ENCODE results near the gene RANBP9. TPM values are rescaled to one million over a fixed set of nuclear protein-coding genes. Genes with fewer than 3 reads are reported as not detected.
A peak's percentile ranks its signal among the peaks of the same experiment; 100 is the strongest.

RANBP9 gene
- polyA plus RNA-seq, 3 donors from 2014 or later = 2.4 to 5.5 (median 3.8) TPM

DNA sequence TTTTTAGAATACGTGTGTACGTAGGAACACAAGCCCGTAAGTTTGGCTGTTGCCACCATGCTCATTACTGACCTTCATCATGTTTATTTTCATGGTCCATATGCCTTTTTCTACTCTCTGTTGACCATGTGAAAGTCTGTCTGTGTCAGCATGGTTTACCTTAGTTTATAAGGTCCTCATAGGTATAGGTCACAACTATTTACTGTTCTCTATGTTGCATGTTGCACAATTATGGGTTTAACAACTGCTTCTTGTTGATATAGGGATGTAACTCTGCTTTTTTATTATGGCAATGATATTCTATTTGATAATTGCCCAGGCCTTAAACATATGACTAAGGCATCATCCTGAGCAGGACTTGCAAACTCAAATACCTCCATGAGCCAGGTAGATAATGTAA is 13.4 kb upstream of the RANBP9 start:
- no peak for DNase-seq
- no peak overlapping the region for H3K27ac Mint-ChIP-seq
- no peak overlapping the region for H3K4me3 Mint-ChIP-seq
- peaks cover 9 to 25% of the 10 kb centered on the region in 2 donors for H3K4me1 Mint-ChIP-seq
- H3K36me3 Mint-ChIP-seq = no peaks in the 10 kb centered on the region
- no peaks in the 10 kb centered on the region for H3K27me3 Mint-ChIP-seq (ENCODE audit: low read depth in 3 of 3)
- H3K9me3 Mint-ChIP-seq = no peaks in the 10 kb centered on the region

DNA sequence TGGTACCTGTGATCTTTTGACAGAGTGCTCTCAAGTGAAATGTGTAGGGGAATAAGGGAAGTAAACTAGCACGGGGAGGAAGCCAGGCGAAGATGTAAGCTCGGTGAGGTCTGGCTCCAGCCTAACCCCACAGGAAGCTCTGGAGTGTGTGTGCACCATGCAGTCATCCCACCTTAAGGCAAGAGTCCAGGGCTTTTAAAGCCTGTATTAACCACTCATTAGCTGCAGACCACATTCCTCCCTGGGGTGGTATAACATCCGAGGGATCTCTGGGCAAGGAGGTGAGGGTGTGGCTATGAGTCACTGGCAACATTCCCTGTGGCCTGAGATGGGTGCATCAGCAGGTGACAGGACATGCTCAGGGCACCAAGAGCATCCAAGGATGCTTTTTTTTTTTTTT is 12.5 kb upstream of the RANBP9 start:
- no peak for DNase-seq
- Mint-ChIP-seq H3K36me3 (no peaks in the 10 kb centered on the region), H3K9me3 (no peaks in the 10 kb centered on the region), H3K4me3 (no peak overlapping the region), H3K4me1 (peaks cover 9 to 25% of the 10 kb centered on the region in 2 donors), H3K27ac (no peak overlapping the region), H3K27me3 (ENCODE audit: low read depth in 3 of 3) (no peaks in the 10 kb centered on the region)

DNA sequence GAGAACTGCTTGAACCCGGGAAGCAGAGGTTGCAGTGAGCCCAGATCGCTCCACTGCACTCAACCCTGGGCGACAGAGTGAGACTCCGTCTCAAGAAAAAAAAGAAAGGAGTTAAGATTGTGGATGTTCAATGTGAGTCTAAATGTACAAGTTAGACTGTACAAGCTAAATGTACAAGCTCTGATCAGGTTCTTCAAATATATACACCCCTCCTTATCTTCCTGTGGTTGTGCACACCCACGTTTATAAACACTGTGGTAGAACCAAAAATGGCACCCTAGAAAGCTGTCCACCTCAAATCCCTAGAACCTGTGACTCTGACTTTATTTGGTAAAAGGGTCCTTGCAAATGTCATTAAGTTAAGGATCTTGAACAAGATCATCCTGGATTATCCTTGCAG is 11.2 kb upstream of the RANBP9 start:
- no peaks in the 10 kb centered on the region for H3K9me3 Mint-ChIP-seq
- DNase-seq = no peak
- no peak overlapping the region for H3K27ac Mint-ChIP-seq
- no peak overlapping the region for H3K4me3 Mint-ChIP-seq
- H3K4me1 Mint-ChIP-seq = peaks cover 16 to 34% of the 10 kb centered on the region in 2 donors
- peaks cover 0 to 3% (median 0%) of the 10 kb centered on the region in 3 donors for H3K36me3 Mint-ChIP-seq
- H3K27me3 Mint-ChIP-seq (ENCODE audit: low read depth in 3 of 3) = peaks cover 0 to 3% (median 0%) of the 10 kb centered on the region in 3 donors

DNA sequence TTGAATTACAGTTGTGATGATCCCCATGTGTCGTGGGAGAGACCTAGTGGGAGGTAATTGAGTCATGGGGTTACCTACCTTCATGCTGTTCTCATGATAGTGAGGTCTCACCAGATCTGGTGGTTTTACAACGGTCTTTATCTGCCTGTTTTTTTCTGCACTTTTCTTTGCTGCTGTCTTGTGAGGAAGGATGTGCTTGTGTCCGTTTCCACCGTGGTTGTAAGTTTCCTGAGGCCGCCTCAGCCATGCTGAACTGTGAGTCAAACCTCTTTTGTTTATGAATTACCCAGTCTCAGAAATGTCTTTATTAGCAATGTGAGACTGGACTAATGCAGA is 6.5 kb upstream of the RANBP9 start:
- Mint-ChIP-seq H3K27me3 (ENCODE audit: low read depth in 3 of 3) (peaks cover 0 to 3% (median 2%) of the 10 kb centered on the region in 3 donors), H3K9me3 (no peaks in the 10 kb centered on the region), H3K4me3 (peak overlapping the region in 4 of 5 donors; percentile 4 to 54 (median 22)), H3K4me1 (peaks cover 22 to 26% of the 10 kb centered on the region in 2 donors), H3K36me3 (peaks cover 0 to 3% (median 0%) of the 10 kb centered on the region in 3 donors), H3K27ac (peak overlapping the region in 2 of 6 donors; percentile 15 to 26)
- DNase-seq = no peak

DNA sequence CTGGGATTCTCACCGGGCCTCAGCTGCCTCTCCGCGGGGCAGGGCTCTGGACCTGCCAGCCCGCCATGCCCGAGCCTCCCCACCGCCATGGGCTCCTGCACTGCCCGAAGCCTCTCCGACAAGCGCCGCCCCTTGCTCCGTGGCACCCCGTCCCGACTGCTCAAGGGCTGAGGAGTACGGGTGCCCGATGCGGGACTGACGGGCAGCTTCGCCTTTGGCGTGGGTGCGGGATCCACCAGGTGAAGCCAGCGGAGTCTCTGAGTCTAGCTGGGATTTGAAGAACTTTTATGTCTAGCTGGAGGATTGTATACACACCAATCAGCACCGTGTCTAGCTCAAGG is 5.3 kb upstream of the RANBP9 start:
- peaks cover 0 to 3% (median 0%) of the 10 kb centered on the region in 3 donors for H3K36me3 Mint-ChIP-seq
- DNase-seq = no peak
- peaks cover 28 to 32% of the 10 kb centered on the region in 2 donors for H3K4me1 Mint-ChIP-seq
- peaks cover 3 to 7% (median 6%) of the 10 kb centered on the region in 3 donors for H3K27me3 Mint-ChIP-seq (ENCODE audit: low read depth in 3 of 3)
- H3K9me3 Mint-ChIP-seq = no peaks in the 10 kb centered on the region
- no peak overlapping the region for H3K27ac Mint-ChIP-seq
- H3K4me3 Mint-ChIP-seq = no peak overlapping the region

DNA sequence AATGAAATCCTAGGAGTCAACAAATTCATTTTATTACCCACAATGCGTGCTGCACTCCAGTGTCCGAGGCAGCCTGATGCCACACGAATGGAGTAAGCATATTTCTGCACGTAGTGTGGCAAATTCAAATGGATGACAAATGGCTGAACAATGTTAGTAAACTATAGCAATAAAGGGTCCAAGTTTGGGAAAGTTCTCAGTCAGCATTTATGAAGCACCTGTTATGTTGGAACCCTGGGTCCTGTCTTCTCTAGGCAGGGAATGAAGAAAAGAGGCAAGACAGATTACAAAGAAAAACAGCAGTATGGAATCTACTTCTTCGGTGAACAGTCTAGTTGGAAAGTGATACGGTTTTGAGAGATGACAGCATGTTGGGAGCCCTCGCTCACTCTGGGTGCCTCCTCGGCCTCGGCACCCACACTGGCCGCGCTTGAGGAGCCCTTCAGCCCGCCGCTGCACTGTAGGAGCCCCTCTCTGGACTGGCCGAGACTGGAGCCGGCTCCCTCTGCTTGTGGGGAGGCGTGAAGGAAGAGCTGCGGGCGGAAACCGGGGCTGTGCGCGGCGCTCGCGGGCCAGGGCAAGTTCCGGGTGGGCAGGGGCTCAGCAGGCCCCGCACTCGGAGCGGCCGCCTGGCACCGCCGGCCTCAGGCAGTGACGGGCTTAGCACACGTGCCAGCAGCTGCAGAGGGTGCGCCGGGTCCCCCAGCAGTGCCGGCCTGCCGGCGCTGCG is 4.8 kb upstream of the RANBP9 start:
- H3K4me3 Mint-ChIP-seq = peak overlapping the region in 1 of 5 donors; percentile 12
- H3K27ac Mint-ChIP-seq = peak overlapping the region in 1 of 6 donors; percentile 55
- H3K9me3 Mint-ChIP-seq = no peaks in the 10 kb centered on the region

DNA sequence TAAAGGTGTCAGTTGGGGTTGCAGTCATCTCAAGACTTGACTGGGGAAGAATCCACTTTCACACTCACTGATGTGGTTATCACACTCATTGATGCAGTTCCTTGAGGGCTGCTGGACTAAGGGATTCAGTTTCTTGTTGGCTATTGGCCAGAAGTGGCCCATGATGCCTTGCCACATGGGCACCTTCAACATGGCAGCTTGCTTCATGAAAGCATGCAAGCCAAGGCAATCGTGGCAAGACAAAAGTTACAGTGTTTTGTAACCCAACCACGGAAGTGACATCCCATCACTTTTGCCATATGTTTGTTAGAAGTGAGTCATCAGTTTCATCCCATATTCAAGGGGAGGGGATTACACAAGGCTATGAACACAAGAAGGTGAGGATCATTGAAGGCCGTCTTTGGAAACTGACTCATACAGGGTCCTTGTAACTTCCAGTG is 3.8 kb upstream of the RANBP9 start:
- H3K4me3 Mint-ChIP-seq = no peak overlapping the region
- no peak overlapping the region for H3K27ac Mint-ChIP-seq
- peaks cover 4 to 12% (median 6%) of the 10 kb centered on the region in 3 donors for H3K27me3 Mint-ChIP-seq (ENCODE audit: low read depth in 3 of 3)
- no peak for DNase-seq
- peaks cover 29 to 34% of the 10 kb centered on the region in 2 donors for H3K4me1 Mint-ChIP-seq
- peaks cover 0 to 3% (median 0%) of the 10 kb centered on the region in 3 donors for H3K36me3 Mint-ChIP-seq
- H3K9me3 Mint-ChIP-seq = no peaks in the 10 kb centered on the region

More for the DNA sequence above, 4.8 kb upstream of the RANBP9 start:
- H3K27me3 Mint-ChIP-seq (ENCODE audit: low read depth in 3 of 3) = peaks cover 3 to 7% (median 6%) of the 10 kb centered on the region in 3 donors
- no peak for DNase-seq
- peaks cover 0 to 3% (median 0%) of the 10 kb centered on the region in 3 donors for H3K36me3 Mint-ChIP-seq
- peaks cover 28 to 32% of the 10 kb centered on the region in 2 donors for H3K4me1 Mint-ChIP-seq

DNA sequence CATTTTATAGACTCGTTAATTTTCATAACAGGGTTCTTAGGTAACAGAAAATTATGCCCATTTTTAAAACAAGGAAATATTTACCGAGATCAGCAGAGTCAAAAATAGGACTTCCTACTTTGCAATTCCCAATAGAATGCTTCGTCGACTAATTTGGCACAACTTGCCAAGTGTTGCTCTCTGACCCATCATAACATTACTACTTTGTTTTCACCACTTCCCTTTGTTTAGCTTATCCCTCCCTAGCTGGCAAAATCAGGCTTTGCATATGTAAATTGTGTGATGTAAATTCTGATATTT is 914 bp upstream of the RANBP9 start:
- no peaks in the 10 kb centered on the region for H3K9me3 Mint-ChIP-seq
- DNase-seq = no peak
- peak overlapping the region; percentile 96 to 98 (median 97) for H3K27ac Mint-ChIP-seq
- H3K4me1 Mint-ChIP-seq = peaks cover 46 to 50% of the 10 kb centered on the region in 2 donors
- H3K4me3 Mint-ChIP-seq = peak overlapping the region; percentile 98 to 99 (median 98)
- peaks cover 6 to 22% (median 10%) of the 10 kb centered on the region in 3 donors for H3K27me3 Mint-ChIP-seq (ENCODE audit: low read depth in 3 of 3)
- no peaks in the 10 kb centered on the region for H3K36me3 Mint-ChIP-seq

DNA sequence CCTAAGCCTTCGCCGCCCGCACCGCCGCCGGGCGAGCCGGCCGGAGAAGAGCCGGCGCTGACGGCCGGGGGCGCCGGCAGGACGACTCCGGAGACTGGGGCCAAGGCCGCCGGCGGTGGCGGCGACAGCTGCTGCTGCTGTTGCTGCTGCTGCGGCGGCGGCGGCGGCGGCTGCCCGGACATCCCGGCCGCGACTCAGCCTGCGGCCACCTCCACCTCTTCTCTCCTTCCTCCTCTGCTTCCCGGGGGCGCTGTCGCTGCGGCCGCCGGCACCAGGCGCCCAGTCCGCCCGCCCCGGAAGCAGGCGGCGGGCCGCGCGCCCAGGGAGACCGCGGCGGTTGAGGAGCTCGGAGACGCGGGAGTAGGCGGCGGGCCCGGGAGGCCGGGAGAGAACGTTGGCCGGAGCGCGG is 307 bp downstream of the RANBP9 start:
- peak overlapping the region in 2 of 6 donors; percentile 68 to 74 for H3K27ac Mint-ChIP-seq
- peak; percentile 85 to 86 (median 86) for DNase-seq
- no peaks in the 10 kb centered on the region for H3K36me3 Mint-ChIP-seq
- no peaks in the 10 kb centered on the region for H3K9me3 Mint-ChIP-seq
- peak overlapping the region in 4 of 5 donors; percentile 35 to 72 (median 54) for H3K4me3 Mint-ChIP-seq
- peaks cover 46 to 50% of the 10 kb centered on the region in 2 donors for H3K4me1 Mint-ChIP-seq
- peaks cover 6 to 22% (median 10%) of the 10 kb centered on the region in 3 donors for H3K27me3 Mint-ChIP-seq (ENCODE audit: low read depth in 3 of 3)

DNA sequence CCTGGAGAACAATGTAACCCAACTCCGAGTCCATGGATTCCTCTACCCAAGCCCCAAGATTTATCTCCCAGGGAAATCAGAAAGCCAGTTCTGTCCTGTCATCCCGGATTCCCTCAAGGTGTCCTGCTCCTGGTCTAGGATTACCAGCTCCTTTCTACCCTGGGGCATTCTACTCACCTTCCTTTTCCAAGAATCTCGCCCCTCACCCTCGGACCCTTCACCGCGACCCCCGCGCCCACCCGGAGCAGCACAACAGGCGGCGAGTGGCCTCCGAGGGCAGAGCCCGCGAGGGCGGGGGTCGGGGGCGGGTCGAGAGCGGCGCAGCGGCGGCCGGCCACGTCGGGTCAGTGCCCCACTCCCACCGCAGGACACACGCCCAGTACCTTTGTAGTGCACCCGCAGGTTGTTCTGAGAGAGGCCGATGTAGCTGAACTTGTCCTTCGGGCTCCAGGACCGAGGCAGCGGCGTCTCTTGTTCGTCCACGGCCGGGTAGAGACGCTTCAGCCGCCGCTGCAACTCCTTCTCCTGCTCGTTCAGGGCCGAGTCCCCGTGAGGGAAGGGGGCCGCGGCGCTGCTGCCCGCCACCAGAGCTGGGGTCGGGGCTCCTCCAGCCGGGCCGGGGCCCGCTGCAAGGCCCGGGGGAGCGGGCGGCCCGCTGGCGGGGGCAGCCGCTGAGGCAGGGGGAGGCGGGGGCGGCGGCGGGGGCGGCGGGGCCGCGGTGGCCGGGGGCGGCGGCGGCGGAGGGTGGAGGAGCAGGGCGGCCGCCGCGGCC is 897 bp downstream of the RANBP9 start:
- H3K27ac Mint-ChIP-seq = peak overlapping the region; percentile 91 to 97 (median 96)
- DNase-seq = peak; percentile 30 to 39 (median 35)
- H3K27me3 Mint-ChIP-seq (ENCODE audit: low read depth in 3 of 3) = peaks cover 6 to 20% (median 10%) of the 10 kb centered on the region in 3 donors
- peak overlapping the region; percentile 91 to 97 (median 94) for H3K4me3 Mint-ChIP-seq
- no peaks in the 10 kb centered on the region for H3K9me3 Mint-ChIP-seq
- H3K36me3 Mint-ChIP-seq = no peaks in the 10 kb centered on the region
- peaks cover 46 to 51% of the 10 kb centered on the region in 2 donors for H3K4me1 Mint-ChIP-seq

DNA sequence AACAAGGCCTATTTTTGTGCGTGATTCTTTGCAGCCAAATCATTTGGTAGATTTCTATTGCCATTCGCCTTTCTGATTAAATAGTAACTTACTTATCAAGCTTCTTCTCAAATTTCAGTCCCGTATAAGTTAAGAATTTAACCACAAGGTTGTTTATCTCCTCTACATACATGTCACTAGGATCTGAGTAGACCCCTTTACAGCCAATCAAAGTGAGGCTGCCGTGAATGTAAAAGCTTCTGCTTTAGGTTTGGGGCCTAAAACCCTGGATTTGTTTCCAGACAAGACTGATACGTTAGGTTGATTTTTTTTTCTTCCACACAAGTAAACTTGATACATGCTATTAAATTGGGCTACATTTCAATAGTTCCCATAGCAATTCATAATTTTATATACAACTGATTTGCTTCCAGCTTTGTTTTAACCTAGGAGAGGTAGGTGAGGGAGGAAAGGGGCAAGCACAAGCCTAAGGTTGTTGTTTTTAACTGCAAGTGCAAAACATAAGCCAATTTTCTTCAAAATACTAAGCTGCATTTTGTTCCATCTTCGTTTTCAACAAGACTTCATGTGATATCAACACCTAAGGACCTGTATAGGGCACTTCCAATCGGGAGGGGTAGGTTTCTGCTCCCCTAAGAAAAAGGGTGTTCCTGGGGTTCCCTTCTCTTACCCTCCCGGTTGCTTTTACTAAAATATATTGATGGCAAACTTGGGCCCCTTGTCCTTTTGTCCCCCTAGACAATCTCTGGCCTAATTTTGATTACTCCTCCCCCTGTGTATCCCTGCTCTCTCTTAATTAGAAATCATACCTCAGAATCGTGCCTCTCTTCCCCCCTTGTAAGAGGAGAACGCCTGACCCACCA is 1.7 kb downstream of the RANBP9 start:
- Mint-ChIP-seq H3K27ac (peak overlapping the region; percentile 91 to 97 (median 96)), H3K4me1 (peaks cover 48 to 54% of the 10 kb centered on the region in 2 donors), H3K4me3 (peak overlapping the region; percentile 91 to 97 (median 94)), H3K9me3 (no peaks in the 10 kb centered on the region), H3K36me3 (no peaks in the 10 kb centered on the region), H3K27me3 (ENCODE audit: low read depth in 3 of 3) (peaks cover 6 to 20% (median 10%) of the 10 kb centered on the region in 3 donors)
- peak in 1 of 3 donors; percentile 17 for DNase-seq

DNA sequence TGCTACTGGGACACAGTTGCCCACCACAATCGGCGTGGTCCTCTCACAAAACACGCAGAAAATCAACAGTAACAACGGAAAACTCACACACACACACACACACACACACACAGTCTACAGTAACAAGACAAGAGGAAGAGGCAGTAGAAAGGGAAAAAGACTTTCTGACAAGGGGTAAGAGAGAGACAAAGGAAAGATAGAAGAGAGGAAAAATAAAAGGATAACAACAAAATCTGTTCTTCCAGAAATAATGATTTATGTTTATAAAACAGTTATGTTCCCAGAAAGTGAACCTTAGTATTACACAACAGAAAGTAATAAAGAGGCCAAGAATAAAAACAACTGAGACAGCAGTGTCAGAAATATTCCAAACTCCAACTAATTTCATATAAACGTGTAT is 2.9 kb downstream of the RANBP9 start:
- H3K27ac Mint-ChIP-seq = peak overlapping the region; percentile 91 to 97 (median 96)
- no peaks in the 10 kb centered on the region for H3K9me3 Mint-ChIP-seq
- H3K36me3 Mint-ChIP-seq = no peaks in the 10 kb centered on the region
- peaks cover 6 to 20% (median 10%) of the 10 kb centered on the region in 3 donors for H3K27me3 Mint-ChIP-seq (ENCODE audit: low read depth in 3 of 3)
- peak in 1 of 3 donors; percentile 25 for DNase-seq
- peaks cover 48 to 54% of the 10 kb centered on the region in 2 donors for H3K4me1 Mint-ChIP-seq
- peak overlapping the region; percentile 91 to 97 (median 94) for H3K4me3 Mint-ChIP-seq

DNA sequence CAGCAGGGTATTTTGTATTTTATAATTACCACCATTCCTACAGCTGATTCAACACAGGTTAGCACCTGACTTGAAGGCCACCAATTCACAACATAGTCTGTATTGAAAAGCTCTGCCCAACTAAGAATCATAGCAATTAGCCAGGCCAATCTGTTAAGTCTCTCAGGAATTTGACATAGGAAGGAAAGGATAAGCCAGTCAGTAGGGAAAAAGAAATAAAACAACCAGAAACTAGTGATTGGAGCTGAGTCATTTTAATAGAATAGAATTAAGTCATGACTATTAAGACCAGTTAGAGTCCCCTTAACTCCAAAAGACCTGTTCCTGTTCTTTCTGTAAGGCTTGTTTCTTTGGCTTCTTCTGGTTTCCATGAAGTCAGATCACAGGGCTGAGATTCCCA is 8.1 kb downstream of the RANBP9 start:
- peaks cover 32 to 50% of the 10 kb centered on the region in 2 donors for H3K4me1 Mint-ChIP-seq
- no peak for DNase-seq
- no peaks in the 10 kb centered on the region for H3K9me3 Mint-ChIP-seq
- H3K36me3 Mint-ChIP-seq = no peaks in the 10 kb centered on the region
- H3K27me3 Mint-ChIP-seq (ENCODE audit: low read depth in 3 of 3) = peaks cover 0 to 2% (median 0%) of the 10 kb centered on the region in 3 donors
- H3K27ac Mint-ChIP-seq = no peak overlapping the region
- no peak overlapping the region for H3K4me3 Mint-ChIP-seq

Data from immature natural killer cell (primary cell).